SK-N-SH treated with all-trans-retinoic acid at 6 μM for 48 hours (cell line): ENCODE results near the gene PTPRN2.

Source experiments
- ARNTL ChIP-seq: fragments of 450-650 bp; formaldehyde crosslinking; IDR thresholded peaks from 2 replicates; pipeline ENCODE4 v1.5.0; 2020; ENCODE audit warnings: low read depth, mild to moderate bottlenecking, moderate library complexity, borderline replicate concordance
- ISL1 ChIP-seq: fragments of 250-450 bp; sonication (Bioruptor Pico); IDR thresholded peaks from 2 replicates; pipeline ENCODE4 v2.1.2; 2022; ENCODE audit warnings: mild to moderate bottlenecking, moderate library complexity
- ZC3H10 ChIP-seq: fragments of 250-450 bp; sonication (Bioruptor Pico); IDR thresholded peaks from 2 replicates; pipeline ENCODE4 v1.5.1; 2021; ENCODE audit warnings: mild to moderate bottlenecking, moderate library complexity
- TF ChIP-seq, protein P1 (sequence below): fragments of 250-450 bp; sonication (Bioruptor Pico); IDR thresholded peaks from 2 replicates; pipeline ENCODE4 v1.8.0; 2020; ENCODE audit warnings: mild to moderate bottlenecking, moderate library complexity, borderline replicate concordance

DNA sequence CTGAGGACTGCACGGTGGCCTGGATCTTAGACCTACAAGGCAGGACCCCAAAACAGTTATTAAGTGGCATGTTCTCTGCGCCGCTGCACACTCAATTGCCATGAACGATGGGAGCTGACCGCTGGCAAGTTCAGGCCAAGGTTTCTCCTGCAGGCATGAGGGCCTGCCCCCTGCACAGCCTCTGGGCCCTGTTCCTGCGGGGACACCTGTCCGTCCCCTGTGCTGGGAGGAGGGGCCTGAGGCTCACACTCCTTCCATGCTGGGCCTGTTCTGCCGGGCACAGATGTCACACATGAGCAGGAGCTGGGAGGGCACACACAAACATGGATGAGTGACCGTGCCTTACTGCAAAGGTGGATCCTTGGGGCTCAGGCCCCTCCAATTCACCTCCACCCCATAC lies 90.0 kb downstream of the PTPRN2 start:
- TF ChIP-seq ARNTL (no peak), ZC3H10 (CRISPR knock-in tag) (no peak), ISL1 (CRISPR knock-in tag) (no peak)
- TF ChIP-seq, protein P1, sequence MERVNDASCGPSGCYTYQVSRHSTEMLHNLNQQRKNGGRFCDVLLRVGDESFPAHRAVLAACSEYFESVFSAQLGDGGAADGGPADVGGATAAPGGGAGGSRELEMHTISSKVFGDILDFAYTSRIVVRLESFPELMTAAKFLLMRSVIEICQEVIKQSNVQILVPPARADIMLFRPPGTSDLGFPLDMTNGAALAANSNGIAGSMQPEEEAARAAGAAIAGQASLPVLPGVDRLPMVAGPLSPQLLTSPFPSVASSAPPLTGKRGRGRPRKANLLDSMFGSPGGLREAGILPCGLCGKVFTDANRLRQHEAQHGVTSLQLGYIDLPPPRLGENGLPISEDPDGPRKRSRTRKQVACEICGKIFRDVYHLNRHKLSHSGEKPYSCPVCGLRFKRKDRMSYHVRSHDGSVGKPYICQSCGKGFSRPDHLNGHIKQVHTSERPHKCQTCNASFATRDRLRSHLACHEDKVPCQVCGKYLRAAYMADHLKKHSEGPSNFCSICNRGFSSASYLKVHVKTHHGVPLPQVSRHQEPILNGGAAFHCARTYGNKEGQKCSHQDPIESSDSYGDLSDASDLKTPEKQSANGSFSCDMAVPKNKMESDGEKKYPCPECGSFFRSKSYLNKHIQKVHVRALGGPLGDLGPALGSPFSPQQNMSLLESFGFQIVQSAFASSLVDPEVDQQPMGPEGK = no peak
